Calu3 (cell line): ENCODE results near the gene ZBTB7B. TPM values are rescaled to one million over a fixed set of nuclear protein-coding genes. Genes with fewer than 3 reads are reported as not detected.

Experiments used
- BruUV-seq: library from RNA; stranded (reverse); fragments of 400-500 nt; replicated peaks from 2 replicates; lab custom pipeline; 2021; lab: Mats Ljungman, UMichigan
- CTCF ChIA-PET: fragments of 300-600 bp; sonication (Branson Sonifier 250); formaldehyde crosslinking; loops from one replicate; lab custom pipeline; 2022; ENCODE audit warnings: antibody characterized with exemption; lab: Charles Lee
- DNase-seq: peaks from one replicate; pipeline ENCODE4 v3.0.0; 2022
- H3K27ac Mint-ChIP-seq: one replicate; pipeline ENCODE4 v1.8.0; 2022; ENCODE audit warnings: mixed read lengths; ENCODE audit not compliant: unreplicated experiment
- H3K27me3 Mint-ChIP-seq: one replicate; pipeline ENCODE4 v1.8.0; 2022; ENCODE audit warnings: mixed read lengths; ENCODE audit not compliant: unreplicated experiment
- H3K36me3 Mint-ChIP-seq: one replicate; pipeline ENCODE4 v1.8.0; 2022; ENCODE audit warnings: mild to moderate bottlenecking, moderate library complexity, mixed read lengths; ENCODE audit not compliant: insufficient read depth, unreplicated experiment
- H3K4me1 Mint-ChIP-seq: one replicate; pipeline ENCODE4 v1.8.0; 2022; ENCODE audit warnings: mild to moderate bottlenecking, low read depth, mixed read lengths; ENCODE audit not compliant: unreplicated experiment
- H3K4me3 Mint-ChIP-seq: one replicate; pipeline ENCODE4 v1.8.0; 2022; ENCODE audit warnings: mild to moderate bottlenecking, low read depth, moderate library complexity, mixed read lengths; ENCODE audit not compliant: unreplicated experiment
- H3K9me3 Mint-ChIP-seq: one replicate; pipeline ENCODE4 v1.8.0; 2022; ENCODE audit warnings: low read depth, mixed read lengths; ENCODE audit not compliant: unreplicated experiment
- intact Hi-C: fragments of 100-400 bp; cut with micrococcal nuclease; formaldehyde crosslinking; loops from one replicate; pipeline ENCODE4 v1.10.0; 2022; ENCODE audit not compliant: unreplicated experiment
- total RNA-seq: library from RNA; stranded (reverse); gene quantifications from 2 replicates; pipeline ENCODE4 v1.2.3, GENCODE V29; 2022
- TF ChIP-seq, protein P1 (sequence below): fragments of 200-600 bp; IDR thresholded peaks from one replicate; pipeline ENCODE4 v1.8.0; 2022; ENCODE audit warnings: antibody characterized with exemption; ENCODE audit not compliant: unreplicated experiment

Gene ZBTB7B
- total RNA-seq, 1 experiment from 2014 or later, result 64.7 TPM

DNA sequence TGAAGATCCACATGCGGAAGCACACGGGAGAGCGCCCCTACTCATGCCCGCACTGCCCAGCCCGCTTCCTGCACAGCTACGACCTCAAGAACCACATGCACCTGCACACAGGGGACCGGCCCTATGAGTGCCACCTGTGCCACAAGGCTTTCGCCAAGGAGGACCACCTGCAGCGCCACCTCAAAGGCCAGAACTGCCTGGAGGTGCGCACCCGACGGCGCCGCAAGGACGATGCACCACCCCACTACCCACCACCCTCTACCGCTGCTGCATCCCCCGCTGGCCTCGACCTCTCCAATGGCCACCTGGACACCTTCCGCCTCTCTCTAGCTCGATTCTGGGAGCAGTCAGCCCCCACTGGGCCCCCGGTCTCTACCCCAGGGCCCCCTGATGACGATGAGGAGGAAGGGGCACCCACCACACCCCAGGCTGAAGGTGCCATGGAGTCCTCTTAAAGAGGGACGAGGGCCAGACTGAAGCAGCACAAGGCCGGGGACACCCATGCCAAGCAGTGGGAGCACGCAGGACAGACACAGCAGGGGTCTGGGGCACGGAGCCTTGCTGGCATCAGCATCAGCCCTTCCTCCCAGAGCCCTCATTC is 13.7 kb downstream of the ZBTB7B start:
- intact Hi-C loops, result loop anchor here (2.0 kb wide), 1 partner anchor 14 kb away; the partner anchor contains the start of gene ZBTB7B
- no peak overlapping the region for H3K4me3 Mint-ChIP-seq
- no TSS peak for BruUV-seq
- H3K27ac Mint-ChIP-seq, result peak overlapping the region; percentile 51
- H3K9me3 Mint-ChIP-seq, result no peaks in the 10 kb centered on the region
- CTCF ChIA-PET, result interaction anchor here (0.6 to 1.9 kb wide), 8 partner anchors 10 to 109 kb away, joined by 3 to 11 read pairs (median 9); partner anchors contain the start of genes PBXIP1 and ZBTB7B
- peaks cover 56% of the 10 kb centered on the region for H3K36me3 Mint-ChIP-seq
- TF ChIP-seq, protein P1, sequence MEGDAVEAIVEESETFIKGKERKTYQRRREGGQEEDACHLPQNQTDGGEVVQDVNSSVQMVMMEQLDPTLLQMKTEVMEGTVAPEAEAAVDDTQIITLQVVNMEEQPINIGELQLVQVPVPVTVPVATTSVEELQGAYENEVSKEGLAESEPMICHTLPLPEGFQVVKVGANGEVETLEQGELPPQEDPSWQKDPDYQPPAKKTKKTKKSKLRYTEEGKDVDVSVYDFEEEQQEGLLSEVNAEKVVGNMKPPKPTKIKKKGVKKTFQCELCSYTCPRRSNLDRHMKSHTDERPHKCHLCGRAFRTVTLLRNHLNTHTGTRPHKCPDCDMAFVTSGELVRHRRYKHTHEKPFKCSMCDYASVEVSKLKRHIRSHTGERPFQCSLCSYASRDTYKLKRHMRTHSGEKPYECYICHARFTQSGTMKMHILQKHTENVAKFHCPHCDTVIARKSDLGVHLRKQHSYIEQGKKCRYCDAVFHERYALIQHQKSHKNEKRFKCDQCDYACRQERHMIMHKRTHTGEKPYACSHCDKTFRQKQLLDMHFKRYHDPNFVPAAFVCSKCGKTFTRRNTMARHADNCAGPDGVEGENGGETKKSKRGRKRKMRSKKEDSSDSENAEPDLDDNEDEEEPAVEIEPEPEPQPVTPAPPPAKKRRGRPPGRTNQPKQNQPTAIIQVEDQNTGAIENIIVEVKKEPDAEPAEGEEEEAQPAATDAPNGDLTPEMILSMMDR, result no peak
- DNase-seq, result no peak
- H3K4me1 Mint-ChIP-seq, result peaks cover 30% of the 10 kb centered on the region
- no peaks in the 10 kb centered on the region for H3K27me3 Mint-ChIP-seq

DNA sequence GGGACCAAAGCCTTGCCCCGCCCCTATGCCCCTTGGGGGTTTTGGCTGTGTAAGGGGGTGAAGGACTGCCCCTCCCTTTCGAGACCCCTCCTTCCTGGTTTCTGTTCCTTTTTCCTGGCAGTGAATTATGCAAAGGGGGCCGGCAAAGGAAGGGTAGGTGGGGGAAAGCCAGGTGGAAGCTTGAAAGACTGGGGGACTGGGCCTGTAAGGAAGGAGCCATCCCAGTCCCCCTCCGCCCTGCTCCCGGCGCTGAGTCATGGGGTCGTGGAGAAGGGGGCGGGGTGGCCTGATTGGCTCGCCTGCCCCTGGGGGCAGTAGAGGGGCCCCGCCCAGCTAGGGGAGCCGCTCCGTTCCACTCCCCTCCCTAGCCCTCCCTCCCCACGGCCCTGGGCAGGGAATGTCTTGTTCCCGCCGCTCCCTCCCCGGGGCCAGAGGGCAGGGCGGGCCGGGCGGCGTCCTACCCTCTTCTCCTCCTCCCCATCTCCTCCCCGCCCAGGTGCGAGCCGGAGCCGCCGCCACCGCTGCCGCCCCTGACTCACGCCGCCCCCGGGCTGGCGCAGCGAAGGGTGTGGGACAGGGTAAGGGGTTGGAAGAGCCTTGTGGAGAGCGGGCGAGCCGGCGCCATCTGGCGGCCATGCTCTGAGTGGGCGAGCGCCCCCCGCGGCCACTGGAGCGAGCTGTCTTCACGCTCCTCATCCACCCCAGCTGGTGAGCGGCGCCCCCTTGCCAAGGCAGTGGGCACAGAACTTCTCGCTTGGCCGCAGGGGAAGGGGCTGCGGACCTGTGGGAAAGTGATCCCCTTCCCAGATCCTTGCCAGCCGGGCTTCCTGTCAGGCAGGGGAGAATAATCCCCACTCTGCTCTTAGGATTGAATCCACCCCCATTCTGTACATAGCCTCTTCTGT is 14.7 kb downstream of the ZBTB7B start:
- TF ChIP-seq, protein P1, result peak; percentile 99
- Mint-ChIP-seq H3K9me3 (no peaks in the 10 kb centered on the region), H3K27ac (peak overlapping the region; percentile 79), H3K4me3 (peak overlapping the region; percentile 60), H3K27me3 (no peaks in the 10 kb centered on the region), H3K36me3 (peaks cover 56% of the 10 kb centered on the region), H3K4me1 (peaks cover 37% of the 10 kb centered on the region)
- peak; percentile 96 for DNase-seq
- no TSS peak for BruUV-seq
- CTCF ChIA-PET, result interaction anchor here (0.5 to 1.9 kb wide), 27 partner anchors 11 to 1342 kb away, joined by 3 to 13 read pairs (median 4); partner anchors contain the start of genes ADAM15, LENEP, PBXIP1 and PYGO2
- intact Hi-C loops, result loop anchor here (2.0 kb wide), 1 partner anchor 14 kb away; the partner anchor contains the start of gene ZBTB7B

DNA sequence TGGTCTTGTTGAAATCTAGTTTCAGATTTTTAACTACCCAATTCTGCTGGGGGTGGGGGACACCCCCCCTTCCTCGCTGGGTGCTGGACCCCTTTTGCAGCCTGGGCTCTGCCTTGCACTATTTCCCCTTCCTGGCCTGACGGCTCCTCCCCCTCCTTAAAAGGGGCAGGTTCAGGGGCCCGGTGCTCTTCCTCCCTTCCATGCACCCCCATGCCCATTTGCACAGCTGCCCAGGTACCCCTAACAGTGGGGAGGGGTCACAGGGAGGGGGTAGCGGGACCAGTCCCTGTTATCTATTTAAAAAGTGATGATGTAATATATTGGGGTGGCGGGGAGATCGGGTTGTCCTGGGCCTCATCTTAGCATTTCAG is 15.3 kb downstream of the ZBTB7B start:
- intact Hi-C loops, result loop anchor here (2.0 kb wide), 1 partner anchor 15 kb away; the partner anchor contains the start of gene ZBTB7B
- peak overlapping the region; percentile 60 for H3K4me3 Mint-ChIP-seq
- H3K4me1 Mint-ChIP-seq, result peaks cover 39% of the 10 kb centered on the region
- no peak for DNase-seq
- BruUV-seq, result TSS peak; percentile 7
- CTCF ChIA-PET, result interaction anchor here (0.5 to 1.9 kb wide), 26 partner anchors 11 to 1341 kb away, joined by 3 to 13 read pairs (median 5); partner anchors contain the start of genes ADAM15, LENEP, PBXIP1 and PYGO2
- H3K36me3 Mint-ChIP-seq, result peaks cover 54% of the 10 kb centered on the region
- H3K27ac Mint-ChIP-seq, result peak overlapping the region; percentile 79
- H3K27me3 Mint-ChIP-seq, result no peaks in the 10 kb centered on the region
- TF ChIP-seq, protein P1, result no peak
- no peaks in the 10 kb centered on the region for H3K9me3 Mint-ChIP-seq

GRCh38 chr1:155018617-155019348 is 16.2 kb downstream of the ZBTB7B start:
- BruUV-seq, result no TSS peak
- intact Hi-C loops, result no loop called here
- H3K4me1 Mint-ChIP-seq, result peaks cover 42% of the 10 kb centered on the region

More at GRCh38 chr1:155018617-155019348, 16.2 kb downstream of the ZBTB7B start:
- Mint-ChIP-seq H3K4me3 (no peak overlapping the region), H3K27me3 (no peaks in the 10 kb centered on the region), H3K9me3 (no peaks in the 10 kb centered on the region), H3K27ac (peak overlapping the region; percentile 2), H3K36me3 (peaks cover 50% of the 10 kb centered on the region)
- TF ChIP-seq, protein P1, result no peak
- DNase-seq, result no peak
- CTCF ChIA-PET, result interaction anchor here (0.7 to 1.8 kb wide), 6 partner anchors 9 to 63 kb away, joined by 3 to 12 read pairs (median 4); partner anchors contain the start of genes PBXIP1, SHC1 and ZBTB7B
